Thoracic aorta (tissue), 2 donors: Measurements from ENCODE around the gene NECTIN1. TPM values are rescaled to one million over a fixed set of nuclear protein-coding genes. Genes with fewer than 3 reads are reported as not detected.

Experiments used
- ATAC-seq: fragments of 150-250 bp; one replicate; pipeline ENCODE4 v1.8.0; 2017; ENCODE audit warnings: low read depth; ENCODE audit not compliant: insufficient number of reproducible peaks, low FRiP score
- DNase-seq: peaks from one replicate; pipeline ENCODE4 v3.0.0-alpha.2; 2020; ENCODE audit warnings: low spot score
- H3K27ac ChIP-seq, 2 donors: fragments of 200-600 bp; sonication (generic); 1 replicate in 1 of 2; 2 replicates in 1 of 2; pipeline ENCODE4 v1.5.1; 2016; ENCODE audit warnings: mild to moderate bottlenecking in 2 of 2, moderate library complexity in 2 of 2
- H3K27me3 ChIP-seq: fragments of 200-600 bp; sonication (generic); replicated peaks from 2 replicates; pipeline ENCODE4 v1.6.0; 2016; ENCODE audit warnings: mild to moderate bottlenecking; ENCODE audit not compliant: insufficient read depth
- H3K36me3 ChIP-seq: fragments of 200-600 bp; sonication (generic); one replicate; pipeline ENCODE4 v1.5.1; 2016
- H3K4me1 ChIP-seq, 2 donors: fragments of 200-600 bp; sonication (generic); 1 replicate in 1 of 2; 2 replicates in 1 of 2; pipeline versions ENCODE4 v1.5.1 to v1.6.0; 2016; ENCODE audit warnings: low read depth in 2 of 2, mild to moderate bottlenecking in 1 of 2; ENCODE audit not compliant: control insufficient read depth in 1 of 2
- H3K4me3 ChIP-seq: fragments of 200-600 bp; sonication (generic); 2 replicates; pipeline ENCODE4 v1.5.1; 2016; ENCODE audit warnings: mild to moderate bottlenecking
- H3K9me3 ChIP-seq: fragments of 200-600 bp; sonication (generic); 2 replicates; pipeline ENCODE4 v1.5.1; 2016
- CTCF ChIP-seq: fragments of 200-600 bp; sonication (generic); IDR thresholded peaks from one replicate; pipeline ENCODE4 v1.5.1; 2019; ENCODE audit warnings: antibody characterized with exemption
- total RNA-seq, 2 donors: library from RNA; depleted of rRNA; stranded (reverse); fragments of >200 nt; gene quantifications; one replicate each; pipeline versions ENCODE4 v1.1.0 to v1.2.3, GENCODE V29; 2016

The NECTIN1 gene
- total RNA-seq, 2 donors from 2014 or later: 4.2 to 4.4 TPM

- Histone ChIP-seq H3K27me3 (no peaks in the 10 kb centered on the region), H3K4me1 (peaks cover under 1 to 2% of the 10 kb centered on the region in 2 donors), H3K36me3 (no peaks in the 10 kb centered on the region), H3K27ac (no peak overlapping the region), H3K9me3 (no peaks in the 10 kb centered on the region), H3K4me3 (no peak overlapping the region)
- no peak for DNase-seq
- ATAC-seq: no peak
- TF ChIP-seq CTCF: no peak
Observed at GRCh38 chr11:119666061-119666460, 62.9 kb downstream of the NECTIN1 start.

DNA sequence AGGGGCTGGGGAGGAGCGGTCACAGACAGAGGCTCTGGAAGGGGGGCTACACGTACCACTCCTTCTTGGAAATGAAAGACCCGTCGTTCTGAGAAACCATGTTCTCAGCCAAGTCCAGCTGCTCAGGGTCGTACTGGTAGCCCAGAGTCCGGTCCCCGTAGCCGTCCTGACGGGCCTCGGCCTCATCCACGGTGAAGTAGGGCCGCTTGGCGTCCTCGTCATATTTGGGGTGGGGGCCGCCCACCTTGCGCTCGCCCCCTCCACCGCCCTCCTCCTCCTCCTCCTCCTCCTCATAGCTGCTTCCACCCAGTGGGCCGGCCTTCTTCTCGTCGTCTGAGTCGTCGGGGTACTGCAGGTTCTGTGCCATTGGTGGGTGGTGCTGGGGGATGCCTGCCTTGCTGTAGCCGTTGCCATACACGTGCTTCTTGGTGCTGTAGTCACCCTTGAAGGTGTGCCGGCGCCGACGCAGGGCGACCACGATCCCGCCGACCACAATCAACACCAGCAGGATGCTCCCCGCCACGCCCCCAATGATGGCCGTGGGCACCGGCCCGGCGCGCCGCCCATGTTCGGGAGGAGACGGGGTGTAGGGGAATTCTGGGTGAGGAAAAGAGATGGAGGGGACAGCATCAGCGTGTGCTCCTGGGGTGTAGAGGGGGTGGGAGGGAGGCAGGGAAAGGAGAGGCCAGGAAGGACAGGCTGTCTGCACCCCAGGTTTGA lies 64.1 kb downstream of the NECTIN1 start:
- TF ChIP-seq CTCF: no peak
- H3K27ac ChIP-seq: no peak overlapping the region
- DNase-seq (no peak), ATAC-seq (no peak)
- H3K4me3 ChIP-seq: no peak overlapping the region
- no peaks in the 10 kb centered on the region for H3K36me3 ChIP-seq
- no peaks in the 10 kb centered on the region for H3K27me3 ChIP-seq
- H3K4me1 ChIP-seq: no peaks in the 10 kb centered on the region
- H3K9me3 ChIP-seq: no peaks in the 10 kb centered on the region

DNA sequence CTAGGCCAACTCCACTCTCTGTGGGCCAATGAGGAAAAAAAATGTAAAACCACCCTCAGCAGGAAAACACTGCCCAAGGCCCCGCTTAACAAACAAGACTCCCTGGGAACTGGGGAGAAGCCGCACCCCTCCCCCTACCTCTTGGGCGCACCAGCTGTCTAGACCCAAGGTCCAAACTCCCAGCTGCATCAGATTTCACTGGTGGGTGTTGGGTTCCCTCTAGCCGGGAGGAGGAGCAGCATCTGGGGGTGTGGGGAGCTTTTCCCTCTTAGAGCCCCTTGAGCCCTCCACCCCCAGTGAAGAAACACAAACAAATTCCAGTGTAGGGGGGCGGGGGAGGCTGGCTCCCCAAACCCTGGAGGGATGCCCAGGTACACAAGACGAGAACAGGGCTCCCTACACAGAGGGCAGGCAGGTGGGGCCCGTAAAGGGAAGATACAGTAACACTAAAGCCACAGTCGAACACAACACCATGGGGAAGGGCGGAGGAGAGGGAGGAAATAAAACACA lies 64.9 kb downstream of the NECTIN1 start:
- Histone ChIP-seq H3K4me1 (no peaks in the 10 kb centered on the region), H3K27ac (no peak overlapping the region), H3K9me3 (no peaks in the 10 kb centered on the region), H3K27me3 (no peaks in the 10 kb centered on the region), H3K36me3 (no peaks in the 10 kb centered on the region), H3K4me3 (no peak overlapping the region)
- no peak for DNase-seq
- no peak for ATAC-seq
- TF ChIP-seq CTCF: no peak

DNA sequence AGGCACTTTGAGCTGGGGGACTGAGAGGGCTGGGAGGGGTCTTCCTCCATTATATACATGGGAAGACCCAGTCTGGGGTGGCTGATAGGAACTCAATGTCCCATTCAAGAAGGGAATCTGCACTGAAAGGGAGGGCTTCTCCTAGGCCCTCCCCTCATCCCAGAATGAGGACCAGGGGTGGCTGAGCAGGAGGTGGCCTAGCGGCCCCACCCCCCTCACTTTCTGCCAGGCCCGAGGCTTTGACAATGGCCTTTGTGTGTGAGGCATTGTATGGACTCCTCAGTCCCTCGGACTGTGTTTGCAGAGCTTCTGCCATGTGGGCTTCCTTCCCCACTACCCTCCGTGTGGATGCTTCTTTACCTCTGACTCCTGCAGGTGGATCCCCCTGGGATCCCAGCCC lies 65.7 kb downstream of the NECTIN1 start:
- Histone ChIP-seq H3K27ac (no peak overlapping the region), H3K27me3 (no peaks in the 10 kb centered on the region), H3K4me3 (no peak overlapping the region), H3K4me1 (no peaks in the 10 kb centered on the region), H3K36me3 (no peaks in the 10 kb centered on the region), H3K9me3 (no peaks in the 10 kb centered on the region)
- DNase-seq (no peak), ATAC-seq (no peak)
- TF ChIP-seq CTCF: no peak

DNA sequence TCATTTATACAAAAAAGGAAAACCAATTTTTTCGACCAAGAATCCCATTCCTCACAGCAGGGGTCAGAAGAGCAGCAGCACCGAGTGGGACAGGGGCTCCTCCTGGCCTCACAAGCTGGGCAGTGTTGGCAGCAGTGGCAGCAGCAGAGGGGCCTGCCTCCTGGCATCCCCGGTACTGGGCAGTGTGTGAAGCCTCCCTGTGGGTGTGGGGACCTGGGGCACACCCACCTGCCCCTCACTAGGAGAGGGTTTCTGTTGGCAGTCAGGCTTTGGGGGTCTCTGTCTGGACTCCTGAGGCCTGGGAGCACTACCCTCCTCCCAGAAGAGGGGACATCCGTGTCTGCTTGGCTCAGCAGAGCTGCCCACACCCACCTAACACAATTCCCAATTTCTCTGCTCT lies 67.8 kb downstream of the NECTIN1 start:
- H3K4me3 ChIP-seq: no peak overlapping the region
- no peaks in the 10 kb centered on the region for H3K4me1 ChIP-seq
- H3K27me3 ChIP-seq: no peaks in the 10 kb centered on the region
- no peaks in the 10 kb centered on the region for H3K36me3 ChIP-seq
- ATAC-seq: no peak
- no peak for TF ChIP-seq CTCF
- DNase-seq: no peak
- no peaks in the 10 kb centered on the region for H3K9me3 ChIP-seq
- no peak overlapping the region for H3K27ac ChIP-seq
